AML-193 (cell line): Measurements from ENCODE around the gene CSAD.
A peak's percentile ranks its signal among the peaks of the same experiment; 100 is the strongest.

Experiments
- DNase-seq, 2 experiments: peaks; one replicate each; lab custom pipeline; 2025; lab: John Stamatoyannopoulos, UW

The CSAD gene

DNA sequence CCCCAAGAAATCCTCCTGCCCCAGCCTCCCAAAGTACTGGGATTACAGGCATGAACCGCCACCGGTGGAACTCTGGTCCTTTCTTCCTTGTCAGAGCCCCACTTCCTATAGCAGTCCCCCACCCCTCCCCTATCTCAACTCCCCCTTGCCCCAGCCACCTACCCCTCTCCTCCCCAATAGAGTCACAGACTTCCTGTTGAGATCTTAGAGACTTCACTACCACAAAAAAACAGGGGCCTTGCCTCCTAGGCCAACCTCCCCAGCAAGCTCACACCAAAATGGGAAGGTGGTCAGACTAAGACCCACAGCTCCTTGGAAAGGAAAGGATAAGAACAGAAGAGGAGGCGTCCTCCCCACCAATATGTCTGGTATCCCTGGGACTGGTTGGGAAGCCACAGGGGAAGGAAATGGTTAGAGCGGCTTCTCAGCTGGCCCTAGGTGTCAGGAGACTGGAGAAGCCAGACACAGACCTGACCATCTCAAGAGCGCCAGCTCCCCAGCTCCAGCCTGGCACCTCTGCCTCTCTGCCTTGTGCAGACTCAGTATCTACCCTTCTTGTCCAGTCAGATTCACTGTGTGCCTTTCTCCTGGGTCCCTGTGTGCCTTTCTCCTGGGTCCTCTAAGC is 17.9 kb upstream of the CSAD start:
- no peak for DNase-seq

DNA sequence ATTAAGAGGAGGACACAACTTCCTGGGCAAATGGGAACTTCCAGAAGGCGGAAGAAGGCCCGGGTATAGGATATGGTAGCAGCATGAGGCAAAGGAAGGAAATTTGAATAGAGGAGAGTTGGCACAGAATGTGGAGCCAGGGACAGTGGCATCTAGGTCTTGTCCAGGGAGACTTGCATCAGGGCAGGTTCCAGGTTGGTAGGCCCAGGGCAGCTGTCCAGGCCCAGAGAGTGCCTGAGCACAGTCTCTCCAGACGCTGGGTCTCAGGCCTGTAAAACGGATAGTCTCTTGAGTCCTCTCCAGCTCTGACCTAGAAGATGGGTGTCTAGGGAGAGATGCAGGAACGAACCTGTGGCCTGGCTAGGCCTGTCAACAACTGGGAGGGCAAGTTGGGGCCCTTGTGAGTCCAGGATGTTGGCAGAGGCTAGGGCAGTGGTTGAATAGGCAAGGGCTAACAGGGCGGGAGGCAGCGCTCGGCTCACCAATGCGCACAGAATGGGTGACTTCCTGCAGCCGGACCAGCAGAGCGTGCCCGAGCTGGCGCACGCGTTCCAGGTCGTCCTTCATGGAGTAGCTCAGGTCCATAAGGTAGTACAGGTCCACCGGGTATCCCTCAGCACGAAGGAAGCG is 16.4 kb upstream of the CSAD start:
- DNase-seq = no peak

DNA sequence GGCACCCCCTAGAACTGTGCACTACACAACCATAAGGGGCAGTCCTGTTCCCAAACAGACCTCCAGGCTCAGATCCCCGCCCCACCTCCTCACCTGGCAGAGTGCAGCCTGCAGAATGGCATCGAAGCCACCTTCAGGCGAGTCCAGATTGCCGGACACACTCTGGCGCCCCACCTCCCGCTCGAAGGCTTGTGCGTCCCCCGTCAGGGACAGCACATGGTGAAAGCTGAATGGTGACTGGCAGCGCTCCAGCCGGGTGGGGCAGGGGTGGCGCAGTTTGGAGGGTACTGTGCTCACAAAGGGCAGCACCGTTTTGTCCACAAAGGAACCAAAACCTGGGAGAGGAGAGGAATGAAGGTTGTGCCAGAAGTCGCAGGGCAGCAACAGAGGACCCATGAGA is 15.8 kb upstream of the CSAD start:
- no peak for DNase-seq

DNA sequence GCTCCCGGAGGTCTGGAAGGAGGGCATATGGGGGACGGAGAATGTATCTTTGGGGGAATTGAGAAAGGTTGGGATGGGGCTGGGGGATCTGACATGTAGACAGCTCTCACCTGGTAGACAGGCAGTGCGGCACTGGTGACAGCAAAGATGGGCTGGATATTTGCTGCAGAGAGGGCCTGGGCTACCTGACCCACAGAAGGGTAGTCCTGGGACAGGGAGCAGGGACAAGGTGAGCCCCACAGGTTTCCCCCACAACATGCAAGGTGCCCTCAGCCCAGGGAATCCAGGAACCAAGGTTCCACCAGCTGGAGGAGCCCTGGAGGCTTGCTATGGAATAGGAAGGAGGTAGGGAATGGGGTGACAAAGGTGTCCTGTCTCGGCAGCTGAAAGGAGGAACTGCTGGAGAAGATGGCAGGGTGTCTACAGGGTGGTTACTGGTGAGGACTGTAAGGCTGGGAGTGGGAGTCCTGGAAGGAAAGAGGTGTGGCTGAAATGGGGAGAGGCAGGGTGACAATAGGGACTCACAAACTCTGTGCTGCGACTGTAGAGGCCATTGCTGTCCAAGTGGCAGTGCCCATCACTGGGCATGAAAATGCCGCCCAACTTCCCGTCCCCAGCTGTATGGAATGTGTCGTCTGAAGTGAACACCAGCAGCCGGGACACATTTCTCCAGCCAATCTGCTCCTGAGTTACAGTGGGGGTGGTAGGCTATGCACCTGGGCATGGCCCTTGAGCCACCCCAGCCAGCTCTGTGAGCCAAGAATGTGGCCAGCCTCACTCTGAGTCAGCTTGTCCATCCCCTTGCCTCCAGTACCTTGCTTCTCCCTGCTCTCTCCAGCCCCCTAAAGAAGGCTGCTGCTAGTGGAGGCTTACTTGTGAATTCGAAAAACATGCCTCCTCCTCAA is 15.0 kb upstream of the CSAD start:
- DNase-seq = no peak

DNA sequence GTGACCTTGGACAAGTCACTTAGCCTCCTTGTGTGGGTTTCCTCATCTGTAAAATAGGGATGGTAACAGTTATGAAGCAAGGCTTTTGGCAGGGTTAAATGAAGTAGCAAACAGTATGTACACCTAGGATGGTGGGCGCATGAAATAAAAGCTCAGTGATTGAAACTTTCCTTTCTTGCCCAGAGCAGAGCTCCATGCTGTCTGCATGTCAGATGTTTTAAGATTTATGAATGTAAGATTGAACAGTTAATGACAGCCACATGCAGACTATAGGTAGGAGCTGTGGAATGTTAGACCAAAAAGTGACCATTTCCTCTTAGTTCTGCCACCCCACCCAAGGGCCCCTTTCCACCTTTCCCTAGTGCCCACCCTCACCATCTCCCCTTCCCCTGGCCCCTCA is 14.2 kb upstream of the CSAD start:
- no peak for DNase-seq

DNA sequence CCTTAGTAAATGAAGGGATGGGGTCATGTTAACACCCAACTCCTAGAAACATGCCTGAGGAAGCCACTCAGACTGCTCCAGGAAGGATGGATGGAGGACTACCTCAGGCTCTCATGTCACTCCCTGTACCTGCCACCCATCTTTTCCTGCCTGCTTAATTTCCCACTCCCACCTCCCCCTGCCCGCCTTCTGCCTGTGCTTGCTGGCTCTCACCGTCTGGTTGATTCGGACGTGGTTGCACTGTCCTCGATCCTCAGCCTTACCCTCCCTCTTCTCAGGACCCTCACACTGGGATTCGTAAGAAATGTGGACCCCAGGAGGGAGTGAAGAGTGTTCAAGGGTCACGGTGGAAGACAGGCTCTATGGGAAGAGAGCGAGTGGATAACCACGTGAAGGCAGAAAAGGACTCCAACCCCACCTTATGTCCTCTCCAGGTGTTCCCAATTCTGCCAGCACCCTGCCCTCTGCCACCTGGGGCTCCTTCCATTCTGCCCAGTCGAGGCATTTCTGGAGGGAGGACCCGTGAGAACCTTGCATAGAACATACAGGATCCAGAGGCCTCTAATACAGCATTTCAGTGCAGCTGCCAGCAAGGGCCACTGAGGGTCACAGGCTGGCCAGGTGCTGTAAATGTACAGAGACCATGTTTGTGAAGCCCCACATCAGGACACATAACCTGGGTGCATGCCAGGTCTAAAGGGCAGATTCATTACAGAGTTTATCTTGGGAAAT is 13.4 kb upstream of the CSAD start:
- no peak for DNase-seq

DNA sequence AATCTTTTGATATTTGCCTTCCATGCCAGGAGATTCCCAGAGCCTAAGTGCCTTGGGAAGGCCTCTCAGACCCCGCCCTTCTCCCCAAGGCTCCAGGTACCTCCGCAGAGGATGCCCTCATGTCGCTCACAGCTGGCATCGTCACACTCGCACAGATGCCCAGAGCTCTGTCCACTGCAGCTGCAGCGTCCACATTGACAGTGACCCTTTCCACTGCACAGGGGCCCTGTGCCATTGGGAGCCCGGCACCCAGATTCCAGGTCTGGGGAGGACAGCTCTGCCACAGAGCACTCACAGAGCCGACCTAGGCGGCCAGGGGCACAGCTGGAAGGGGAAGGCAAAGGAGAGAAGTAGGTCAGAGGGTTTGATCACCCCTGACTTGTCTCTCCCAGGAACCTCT is 12.3 kb upstream of the CSAD start:
- DNase-seq = no peak

DNA sequence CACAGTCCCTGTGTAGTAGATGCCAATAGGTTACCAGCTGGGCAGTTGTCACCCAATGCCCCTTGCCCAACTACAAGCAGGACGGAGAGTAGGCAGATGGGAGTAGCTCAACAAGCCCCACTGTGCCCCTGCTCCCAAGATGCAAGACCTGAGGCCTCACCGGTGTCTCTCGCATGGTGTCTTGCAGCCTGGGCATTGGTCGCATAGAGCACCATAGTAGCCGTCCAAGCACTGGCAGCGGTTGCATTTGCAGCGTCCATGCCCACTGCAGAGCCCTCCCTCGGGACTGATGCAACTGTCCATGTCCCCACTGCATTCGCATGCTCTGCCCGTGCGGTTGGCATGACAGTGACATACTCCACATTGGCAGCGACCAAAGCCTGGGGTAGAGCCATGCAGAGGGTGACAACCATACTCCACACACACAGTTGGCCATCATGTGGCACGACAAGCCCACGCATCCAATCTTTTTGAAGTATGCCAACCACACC is 11.9 kb upstream of the CSAD start:
- no peak for DNase-seq

DNA sequence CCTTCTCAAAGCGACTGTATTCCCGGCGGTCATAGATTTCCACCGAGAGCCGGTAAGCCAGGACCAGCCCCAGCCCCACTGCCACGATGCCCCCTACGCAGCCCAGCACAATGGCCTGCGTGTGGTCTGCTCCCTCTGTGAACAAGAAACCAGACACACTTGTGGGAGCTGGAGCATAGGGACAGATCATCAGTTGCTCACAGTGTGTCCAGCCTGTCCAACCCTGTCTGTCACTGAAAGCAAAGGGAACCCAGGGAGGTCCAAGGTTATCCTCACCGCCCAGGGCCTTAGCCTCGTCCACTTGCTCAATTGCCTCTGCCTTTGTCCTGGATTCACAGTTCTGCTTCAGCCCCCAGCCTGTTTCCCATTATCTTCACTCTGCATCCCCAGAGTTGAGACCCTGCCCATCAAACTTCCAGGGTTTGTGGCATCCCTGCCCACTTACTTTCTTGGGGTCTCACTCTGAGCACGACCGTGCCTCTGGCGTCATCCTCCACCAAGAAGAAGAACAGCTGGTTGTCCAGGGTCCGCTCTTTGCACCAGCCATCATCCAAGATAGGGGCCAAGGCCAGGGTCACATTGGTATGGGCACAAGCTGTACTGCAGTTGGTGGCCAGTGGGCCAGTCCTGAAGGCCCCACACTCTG is 11.3 kb upstream of the CSAD start:
- no peak for DNase-seq

DNA sequence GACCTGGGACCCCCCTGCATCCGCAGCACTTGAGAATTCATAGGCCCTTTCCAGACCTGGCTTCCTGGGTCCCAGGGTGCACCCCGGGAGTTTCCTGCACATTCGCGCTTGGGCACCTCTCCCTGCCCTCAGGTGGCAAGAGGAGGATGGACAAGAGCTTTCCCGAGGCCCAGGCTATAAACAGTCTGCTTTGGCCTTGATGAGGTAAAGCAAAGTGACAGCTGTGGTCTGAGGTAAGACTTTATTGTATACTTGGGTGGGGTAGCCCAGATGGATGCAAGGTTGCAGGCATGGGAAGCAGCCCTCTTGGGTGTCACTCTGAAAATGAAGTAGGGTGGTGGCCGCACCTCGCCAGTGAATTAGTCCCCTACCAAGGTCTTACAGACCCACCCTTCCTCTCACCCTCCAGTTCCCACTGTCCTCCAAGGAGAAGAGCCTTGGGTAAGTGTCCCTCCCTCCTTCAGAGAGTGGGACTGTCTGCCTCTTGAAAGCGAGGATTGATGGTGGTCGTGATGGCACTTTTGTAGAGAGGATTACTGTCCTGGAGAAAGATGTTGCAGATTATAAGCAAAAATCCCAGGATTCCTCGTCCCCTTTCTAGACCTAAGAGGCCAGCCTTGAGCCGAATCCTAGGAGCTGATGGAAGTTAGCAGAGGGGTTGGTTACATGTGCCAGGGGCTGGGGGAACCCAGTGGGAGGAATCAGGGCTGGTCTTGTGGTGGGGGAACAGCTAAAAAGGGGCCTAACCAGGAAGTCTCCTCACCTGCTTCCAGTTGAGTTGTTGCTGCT is 10.6 kb upstream of the CSAD start:
- no peak for DNase-seq

DNA sequence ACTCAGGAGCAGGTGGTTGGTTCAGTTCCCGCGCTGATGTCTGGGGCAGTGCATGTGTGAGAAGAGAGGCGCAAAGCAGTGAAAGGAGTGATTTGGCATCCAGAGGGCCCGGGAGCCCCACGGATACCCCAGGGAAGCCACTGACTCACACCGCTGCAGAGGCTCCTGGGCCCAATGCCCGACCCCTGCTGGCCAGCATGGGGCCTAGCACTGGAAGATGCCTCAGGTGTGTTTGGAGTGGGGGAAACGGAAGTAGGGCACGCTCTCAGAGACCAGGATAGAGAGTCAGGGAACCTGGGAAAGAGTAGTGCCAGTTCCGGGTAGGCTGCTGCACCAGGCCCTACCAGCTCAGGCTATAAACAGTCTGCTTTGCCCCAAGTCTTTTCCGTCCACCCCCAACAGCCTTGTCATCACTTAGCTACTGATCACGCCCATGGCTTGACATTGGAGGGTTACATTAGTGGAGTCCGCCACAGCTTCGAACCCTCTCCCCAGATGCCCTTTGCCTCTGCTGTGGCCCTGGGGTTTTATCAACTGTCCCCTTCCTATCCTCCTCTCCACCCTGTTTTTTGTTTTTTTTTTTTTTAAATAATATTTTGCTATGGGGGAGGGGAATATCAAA is 9.5 kb upstream of the CSAD start:
- DNase-seq = peak in 1 of 2 experiments; percentile 23

DNA sequence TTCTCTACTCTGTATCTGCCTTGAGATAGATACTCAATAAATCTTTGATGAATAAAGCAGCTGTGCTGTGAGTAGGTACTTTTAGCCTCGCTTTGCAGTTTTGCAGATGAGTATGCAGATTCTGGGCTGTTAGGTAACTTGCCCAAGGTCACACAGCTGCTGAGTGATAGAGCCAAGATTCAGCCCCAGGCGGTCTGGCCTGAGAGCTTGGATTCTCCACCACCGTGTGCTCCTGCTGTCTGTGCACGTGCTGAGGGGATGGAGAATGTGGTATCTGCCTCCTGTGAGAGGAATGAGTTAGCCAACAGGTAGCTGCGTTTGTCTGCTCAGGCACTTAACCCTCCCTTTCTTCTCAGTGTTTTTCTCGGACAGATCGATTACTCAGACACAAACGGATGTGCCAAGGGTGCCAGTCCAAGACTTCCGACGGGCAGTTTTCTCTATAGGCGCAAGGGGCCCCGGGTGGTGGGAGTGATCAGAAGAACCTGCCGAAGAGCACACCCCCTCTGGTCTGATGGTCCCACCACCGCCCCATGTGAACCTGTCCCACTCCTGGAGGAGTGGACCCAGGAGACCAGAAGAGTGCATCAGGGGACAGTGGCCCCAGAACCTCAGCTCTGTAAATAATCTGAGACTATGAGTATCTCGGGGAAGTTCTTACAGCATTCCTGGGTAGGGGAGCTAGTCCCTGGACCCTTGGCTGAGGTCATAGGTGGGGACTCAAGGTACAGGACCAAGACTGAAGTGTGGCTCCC is 6.6 kb upstream of the CSAD start:
- no peak for DNase-seq

DNA sequence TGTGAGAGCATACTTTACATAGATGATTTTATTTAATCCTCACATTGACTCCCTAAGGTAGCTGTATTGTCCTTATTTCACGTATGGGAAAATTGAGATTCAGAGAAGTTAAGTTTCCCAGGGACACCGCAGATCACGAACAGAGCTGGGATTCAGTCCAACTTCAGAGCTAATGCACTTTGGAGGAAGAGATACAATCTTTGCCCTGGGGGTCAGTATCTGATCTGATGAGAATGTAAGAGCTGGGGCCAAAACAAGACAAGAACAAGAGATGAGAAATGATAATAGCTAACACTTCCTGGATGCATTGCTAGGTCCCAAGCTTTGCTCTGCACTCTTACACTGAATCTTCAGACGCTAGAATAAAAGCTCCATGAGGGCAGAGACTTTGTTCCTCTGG is 6.0 kb upstream of the CSAD start:
- DNase-seq = no peak

DNA sequence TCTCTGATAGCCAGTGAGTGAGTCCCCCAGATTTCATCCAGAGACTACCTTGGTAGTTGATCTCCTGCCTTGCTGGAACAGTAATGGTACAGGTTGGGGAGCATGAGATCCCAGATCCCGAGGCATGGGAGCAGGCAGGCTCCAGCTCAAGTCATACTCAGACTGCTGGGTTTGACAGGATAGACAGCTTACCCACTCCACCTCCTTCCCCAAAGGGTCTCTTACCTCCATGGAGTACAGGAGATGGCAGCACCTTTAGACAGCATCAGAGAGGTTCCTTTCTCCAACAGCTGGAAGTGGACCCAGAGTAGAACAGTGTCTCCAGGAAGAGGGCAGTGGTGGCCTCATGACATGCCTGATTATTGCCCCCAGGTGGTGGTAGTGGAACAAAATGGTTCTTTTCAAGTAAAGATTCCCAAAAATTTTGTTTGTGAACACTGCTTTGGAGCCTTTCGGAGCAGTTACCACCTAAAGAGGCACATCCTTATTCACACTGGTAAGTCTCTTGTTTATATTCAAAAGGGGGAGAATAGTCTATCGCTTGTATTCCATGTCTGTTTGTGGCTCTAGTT is 4.9 kb upstream of the CSAD start:
- no peak for DNase-seq

DNA sequence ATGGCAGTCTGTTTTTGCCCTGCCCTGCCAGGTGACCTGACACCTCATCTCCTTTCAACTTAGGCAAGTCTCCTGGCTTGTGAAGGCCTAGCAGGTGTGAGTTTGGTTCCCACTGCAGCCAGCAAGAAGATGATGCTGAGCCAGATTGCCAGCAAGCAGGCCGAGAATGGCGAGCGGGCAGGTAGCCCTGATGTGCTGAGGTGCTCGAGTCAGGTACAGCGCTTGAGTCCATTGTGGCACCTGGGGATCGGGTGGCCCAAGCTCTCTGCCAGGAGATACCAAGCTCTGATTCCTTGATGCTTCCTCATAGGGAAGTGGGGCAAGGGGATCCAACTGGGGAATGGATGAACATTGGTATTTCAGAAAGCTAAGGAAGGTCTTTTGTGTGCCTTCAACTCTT is 4.1 kb upstream of the CSAD start:
- no peak for DNase-seq

DNA sequence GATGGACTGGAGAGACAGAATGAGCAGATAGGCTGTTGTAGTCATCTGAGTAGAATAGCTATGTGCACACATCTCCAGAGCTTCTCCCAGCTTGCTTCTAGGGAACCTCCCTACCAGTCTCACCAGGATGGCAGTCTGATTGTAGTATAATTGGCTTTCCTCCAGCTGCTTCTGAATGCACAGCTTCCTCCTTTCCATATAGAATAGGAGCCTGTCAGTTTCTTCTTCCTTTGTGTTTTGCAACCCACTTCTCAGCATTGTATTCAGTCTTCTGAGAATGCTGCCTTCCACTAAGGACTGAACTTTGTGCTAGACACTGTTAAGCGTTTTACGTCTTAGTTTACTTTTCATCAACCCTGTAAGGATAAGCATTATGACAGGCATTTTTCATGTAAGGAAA is 2.2 kb upstream of the CSAD start:
- peak; percentile 96 for DNase-seq

DNA sequence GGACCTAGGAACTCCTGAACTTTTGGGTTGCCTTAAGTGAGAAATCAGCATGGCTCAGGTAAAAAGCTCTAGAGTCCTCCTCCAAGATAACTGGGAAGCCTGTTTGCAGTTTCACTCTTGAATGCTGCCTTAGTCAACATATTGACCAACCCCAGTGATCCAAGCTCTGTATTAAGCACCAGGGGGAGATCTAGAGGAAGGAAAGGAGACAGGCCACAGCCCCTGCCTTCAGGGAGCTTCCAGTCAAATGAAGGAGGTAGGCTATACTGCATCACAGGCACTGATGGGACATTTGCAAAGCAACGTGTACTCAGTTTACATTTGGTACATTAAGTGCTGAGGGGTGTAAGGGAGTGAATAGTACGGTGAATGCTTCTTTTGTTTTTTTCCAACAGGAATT is 1.2 kb upstream of the CSAD start:
- DNase-seq = no peak

DNA sequence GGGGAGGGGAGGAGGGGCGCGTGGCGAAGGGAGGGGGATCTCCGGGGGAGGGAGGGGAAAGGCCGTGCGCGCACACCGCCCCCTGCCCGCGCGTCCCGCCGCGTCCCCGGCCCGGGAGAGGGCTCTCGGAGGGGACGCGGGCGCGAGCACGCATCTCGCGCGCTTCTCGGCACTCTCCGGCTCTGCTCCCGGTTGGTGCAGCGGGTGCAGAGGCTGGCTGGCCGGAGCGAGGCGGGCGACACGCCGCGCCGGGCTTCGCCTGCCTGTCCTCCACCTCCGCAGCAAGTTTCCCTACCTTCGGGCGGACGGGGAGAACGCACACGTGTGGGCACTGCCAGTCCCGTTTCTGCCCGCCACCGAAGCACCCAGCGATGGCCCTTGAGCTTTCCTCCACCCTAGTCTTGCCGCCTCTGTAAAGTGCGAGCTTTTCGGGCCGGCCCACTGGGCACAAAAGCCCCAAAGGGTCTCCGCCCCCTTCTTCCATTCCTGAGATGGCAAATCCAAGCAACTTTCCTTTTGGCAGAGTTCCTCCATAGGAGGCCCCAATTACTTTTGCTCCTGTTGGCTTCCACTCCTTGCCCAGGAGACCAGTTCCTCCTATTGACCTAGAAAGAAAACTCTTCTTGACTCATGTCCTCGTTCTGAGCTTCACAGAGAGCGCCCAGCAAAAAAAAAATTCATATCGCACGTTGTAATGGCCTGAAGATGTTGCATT is 363 bp upstream of the CSAD start:
- peak; percentile 63 to 64 for DNase-seq

DNA sequence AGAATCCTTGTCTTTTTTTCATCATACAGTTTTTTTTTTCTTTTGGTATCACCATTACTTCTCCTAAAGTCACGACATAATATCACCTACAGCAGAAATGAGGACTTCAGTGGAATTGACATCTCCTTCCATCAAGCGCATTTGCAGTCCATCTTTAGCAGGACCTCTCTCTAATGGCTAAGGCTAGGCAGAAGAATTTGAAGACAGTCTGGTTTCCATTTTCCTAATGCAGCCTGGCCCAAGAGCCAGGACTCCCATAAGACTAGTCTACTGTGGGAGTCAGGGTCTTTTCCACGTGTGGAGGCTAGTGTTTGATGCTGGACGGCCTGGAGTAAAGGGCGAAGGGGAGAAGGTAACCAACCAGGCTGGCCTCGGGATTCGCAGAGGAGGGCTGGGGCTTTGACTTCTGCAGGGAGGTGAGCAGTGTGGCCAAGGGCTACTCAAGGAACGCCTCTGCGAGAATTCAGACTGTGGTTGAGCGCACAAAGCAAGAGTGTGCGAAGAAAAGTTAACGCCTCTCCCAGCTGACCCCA is 972 bp downstream of the CSAD start:
- no peak for DNase-seq
